Anterior cingulate cortex (tissue), 58 donors: ENCODE results near the gene PTAR1.
"Not testable (repeated sequence)": the region's sequence is repeated elsewhere in the genome, so short reads cannot be mapped to it uniquely, and the experiment has no call there.

ENCODE experiments used
- DNase-seq, 58 donors: peaks; one replicate each; lab custom pipeline; 2025; lab: John Stamatoyannopoulos, UW

Gene PTAR1

GRCh38 chr9:69759421-69760277, at the start of gene PTAR1:
Gene PTAR1 (minus strand): TSS chr9:69760011. CDS start chr9:69759938, 73 bp downstream.
- DNase-seq: peak; percentile 24 to 89 (median 82)

DNA sequence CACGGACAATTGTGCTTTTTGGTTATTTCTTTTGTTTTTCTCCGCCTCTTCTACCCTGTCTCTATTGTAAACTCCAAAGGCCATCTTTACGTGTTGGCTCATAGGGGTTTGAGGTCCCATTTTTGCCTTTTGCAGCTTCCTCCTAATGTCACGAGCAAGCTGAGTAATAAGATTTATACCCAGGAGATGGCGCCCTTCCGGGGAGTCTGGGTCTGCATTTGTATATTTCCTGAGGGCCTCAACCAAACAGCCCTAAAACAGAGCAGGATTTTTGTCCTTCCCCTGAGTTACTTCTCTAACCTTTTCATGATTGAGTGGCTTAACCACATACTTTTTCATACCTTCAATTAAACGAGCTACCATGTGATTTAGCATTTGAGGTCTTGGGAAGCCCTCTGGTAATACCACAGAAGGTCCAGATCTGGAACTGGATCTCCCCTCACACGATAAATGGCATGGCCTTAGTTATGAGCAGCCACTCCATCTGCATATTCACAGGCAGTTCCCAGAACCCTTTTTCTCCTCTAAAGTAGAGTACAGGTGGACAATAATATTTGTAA, 49.6 kb upstream of the PTAR1 start:
- DNase-seq: no peak

DNA sequence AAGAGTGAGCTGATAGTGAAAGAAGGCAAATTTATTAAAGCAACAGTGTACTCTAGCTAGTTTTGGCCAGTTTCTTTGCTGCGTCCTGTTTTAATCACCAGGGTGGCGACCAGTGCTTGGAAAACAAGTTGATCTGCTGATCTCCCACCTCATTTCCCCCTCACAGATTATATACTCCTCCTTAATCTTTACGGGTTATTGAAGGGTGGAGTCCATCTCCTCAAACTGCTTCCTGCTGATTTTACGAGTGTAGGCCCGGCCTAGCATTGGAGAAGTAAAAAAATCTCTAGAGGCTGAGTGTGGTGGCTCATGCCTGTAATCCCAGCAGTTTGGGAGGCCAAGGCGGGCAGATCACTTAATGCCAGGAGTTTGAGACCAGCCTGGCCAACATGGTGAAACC, 46.8 kb upstream of the PTAR1 start:
- no peak for DNase-seq

GRCh38 chr9:69805962-69806515, 46.2 kb upstream of the PTAR1 start:
- DNase-seq: peak in 8 of 58 donors; percentile 4 to 39 (median 10)

- no peak for DNase-seq
These were observed 42.2 kb upstream of the PTAR1 start for GRCh38 chr9:69801989-69802388.

DNA sequence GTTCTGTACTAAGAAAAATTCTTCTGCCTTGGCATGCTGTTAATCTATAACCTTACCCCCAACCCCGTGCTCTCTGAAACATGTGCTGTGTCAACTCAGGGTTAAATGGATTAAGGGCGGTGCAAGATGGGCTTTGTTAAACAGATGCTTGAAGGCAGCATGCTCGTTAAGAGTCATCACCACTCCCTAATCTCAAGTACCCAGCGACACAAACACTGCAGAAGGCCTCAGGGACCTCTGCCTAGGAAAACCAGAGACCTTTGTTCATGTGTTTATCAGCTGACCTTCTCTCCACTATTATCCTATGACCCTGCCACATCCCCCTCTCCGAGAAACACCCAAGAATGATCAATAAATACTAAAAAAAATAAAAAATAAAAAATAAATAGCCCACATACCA, 40.2 kb upstream of the PTAR1 start:
- not testable (repeated sequence) for DNase-seq

DNA sequence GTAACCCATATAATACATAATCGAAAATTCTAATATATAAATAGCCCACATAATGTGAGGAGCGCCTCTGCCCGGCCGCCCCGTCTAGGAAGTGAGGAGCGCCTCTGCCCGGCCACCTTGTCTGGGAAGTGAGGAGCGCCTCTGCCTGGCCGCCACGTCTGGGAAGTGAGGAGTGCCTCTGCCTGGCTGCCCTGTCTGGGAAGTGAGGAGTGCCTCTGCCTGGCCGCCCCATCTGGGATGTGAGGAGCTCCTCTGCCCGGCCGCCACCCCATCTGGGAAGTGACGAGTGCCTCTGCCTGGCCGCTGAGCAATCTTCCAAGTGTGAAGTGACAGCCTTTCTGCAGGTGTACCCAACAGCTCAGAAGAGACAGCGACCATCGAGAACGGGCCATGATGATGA, 39.7 kb upstream of the PTAR1 start:
- DNase-seq: not testable (repeated sequence)

GRCh38 chr9:69798744-69799143, 38.9 kb upstream of the PTAR1 start:
- DNase-seq: no peak

DNA sequence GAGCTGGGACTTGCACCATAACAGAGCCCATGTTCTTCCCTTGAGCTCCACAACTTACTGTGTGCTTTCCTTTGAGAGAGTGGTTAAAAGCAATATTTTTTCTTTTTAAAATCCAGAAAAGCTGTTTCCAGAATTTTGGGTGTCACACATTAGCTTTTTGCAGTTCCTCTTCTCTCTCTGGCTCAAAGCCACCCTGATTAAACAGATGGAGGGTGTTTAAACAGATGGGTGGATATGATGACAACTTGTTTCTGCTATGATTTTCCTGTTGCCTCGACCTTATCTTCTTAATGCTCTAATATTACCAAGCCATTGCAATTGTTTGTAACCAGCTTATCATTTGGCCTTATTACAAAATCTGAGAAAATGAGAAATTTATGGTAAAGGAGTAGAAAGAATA, 37.9 kb upstream of the PTAR1 start:
- peak in 1 of 58 donors; percentile 6 for DNase-seq

GRCh38 chr9:69794356-69794755, 34.5 kb upstream of the PTAR1 start:
- DNase-seq: no peak

DNA sequence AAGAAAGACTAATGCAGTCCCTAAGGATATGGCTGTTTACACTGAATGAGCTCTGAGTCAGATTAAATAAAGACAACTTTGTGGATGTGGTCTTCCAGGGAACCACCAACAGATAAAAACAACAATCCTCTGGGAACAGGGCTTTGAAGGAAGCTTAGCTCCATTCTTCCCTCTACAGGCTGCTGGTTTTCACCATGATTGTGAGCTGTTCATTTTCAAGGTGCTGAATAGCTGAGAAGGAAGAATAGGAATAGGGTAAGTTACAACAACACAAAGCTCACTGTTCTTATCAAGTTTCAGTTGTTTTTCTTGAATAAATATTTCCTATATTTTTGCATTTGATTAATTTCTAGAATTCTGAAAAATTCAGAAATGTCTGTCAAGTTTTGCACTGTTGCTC, 25.9 kb upstream of the PTAR1 start:
- DNase-seq: no peak

DNA sequence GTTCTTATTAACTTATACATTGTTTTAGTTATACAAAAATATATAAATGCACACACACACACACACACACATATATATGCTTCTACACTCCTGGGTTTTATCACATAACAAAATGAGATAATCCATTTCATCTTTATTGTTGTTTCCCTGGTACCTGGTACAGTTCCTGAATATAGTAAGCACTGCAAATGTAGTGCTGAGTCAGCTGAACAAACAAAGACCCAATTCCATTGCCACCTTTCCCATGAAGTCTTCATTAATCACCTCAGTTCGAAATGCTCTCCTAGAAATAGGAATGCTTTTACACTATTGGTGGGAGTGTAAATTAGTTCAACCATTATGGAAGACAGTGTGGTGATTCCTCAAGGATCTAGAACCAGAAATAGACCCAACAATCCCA, 13.4 kb upstream of the PTAR1 start:
- no peak for DNase-seq

- peak in 1 of 58 donors; percentile 1 for DNase-seq
These were observed 12.1 kb upstream of the PTAR1 start for GRCh38 chr9:69771775-69772418.

- DNase-seq: no peak
These were observed 8.9 kb upstream of the PTAR1 start for GRCh38 chr9:69768716-69769115.

DNA sequence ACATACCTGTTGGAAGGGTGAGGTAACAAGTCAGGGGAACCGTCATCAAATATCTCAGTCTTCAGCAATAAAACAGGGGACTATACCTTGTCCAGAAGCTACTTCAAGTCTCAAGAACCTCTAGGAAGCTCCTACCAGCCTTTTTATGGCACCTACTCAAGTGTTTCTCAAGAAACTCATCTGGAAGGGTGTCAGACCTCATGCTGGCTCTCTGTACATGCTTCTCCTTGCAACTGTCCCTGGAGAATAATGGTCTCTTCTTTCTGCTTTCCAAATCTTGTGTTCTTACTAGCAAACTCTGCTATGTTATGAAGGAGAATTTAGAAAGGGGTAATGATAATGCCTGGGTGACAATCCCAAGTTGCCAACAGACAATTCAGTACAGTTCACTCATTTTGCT, 8.3 kb upstream of the PTAR1 start:
- no peak for DNase-seq

GRCh38 chr9:69763862-69764261, 4.1 kb upstream of the PTAR1 start:
- not testable (repeated sequence) for DNase-seq

DNA sequence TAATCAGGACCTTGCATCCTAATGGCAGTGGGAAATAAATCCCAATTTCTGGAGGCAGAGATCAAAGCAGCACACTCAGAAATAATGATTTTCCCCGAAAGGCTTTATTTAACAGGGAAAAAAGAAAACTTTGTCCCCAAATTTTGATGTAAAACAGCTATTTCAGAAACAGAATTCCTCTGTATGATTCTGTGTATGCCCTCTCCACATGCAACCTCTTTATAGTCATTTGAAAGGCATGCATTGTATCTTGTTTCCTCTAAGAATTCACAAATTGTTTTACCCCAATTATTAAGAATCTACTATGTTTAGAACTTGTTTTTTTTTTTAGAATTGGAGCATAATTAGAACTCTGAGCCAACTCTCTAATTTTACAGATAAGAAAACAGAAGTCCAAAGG, 2.7 kb upstream of the PTAR1 start:
- no peak for DNase-seq

- DNase-seq: peak in 8 of 58 donors; percentile 27 to 55 (median 39)
These were observed 433 bp upstream of the PTAR1 start for GRCh38 chr9:69760278-69760610.

- peak in 1 of 58 donors; percentile 50 for DNase-seq
These were observed 790 bp downstream of the PTAR1 start for GRCh38 chr9:69759021-69759420.

- DNase-seq: peak in 3 of 58 donors; percentile 8 to 11 (median 8)
These were observed 1.7 kb downstream of the PTAR1 start for GRCh38 chr9:69757996-69758675.

GRCh38 chr9:69755205-69755604, 4.6 kb downstream of the PTAR1 start:
- DNase-seq: no peak
